Stimulated activated CD4-positive, alpha-beta T cell treated with anti-CD3 and anti-CD28 coated beads, Interleukin-2, amount 100 ng/mL, for 48 hours (primary cell): ENCODE measurements around the gene SLC44A1.

ENCODE experiments used
- DNase-seq, 2 donors: peaks; one replicate each; pipeline ENCODE4 v3.0.0-alpha.2; 2020

Gene SLC44A1

DNA sequence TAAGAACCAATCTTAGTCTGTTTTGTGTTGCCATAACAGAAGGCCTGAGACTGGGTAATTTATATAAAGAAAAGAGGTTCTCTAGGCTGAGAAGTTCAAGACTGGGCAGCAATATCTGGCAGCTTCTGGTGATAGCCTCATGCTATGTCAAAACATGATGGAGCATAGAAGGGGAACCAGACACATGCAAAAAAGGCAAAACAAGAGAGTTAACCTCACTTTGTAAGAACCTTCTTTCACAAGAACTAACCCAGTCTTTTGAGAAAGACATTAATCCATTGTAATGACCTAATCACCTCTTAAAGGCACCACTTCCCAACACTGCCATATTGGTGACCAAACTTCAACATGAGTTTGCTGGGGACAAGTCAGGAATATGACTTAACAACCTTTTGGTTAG lies 240.7 kb downstream of the SLC44A1 start:
- DNase-seq: no peak
